Measurements from ENCODE around the gene NUBP2. TPM values are rescaled to one million over a fixed set of nuclear protein-coding genes. Genes with fewer than 3 reads are reported as not detected.

NUBP2 gene
- total RNA-seq, 1 experiment from 2014 or later, result 69.4 TPM

DNA sequence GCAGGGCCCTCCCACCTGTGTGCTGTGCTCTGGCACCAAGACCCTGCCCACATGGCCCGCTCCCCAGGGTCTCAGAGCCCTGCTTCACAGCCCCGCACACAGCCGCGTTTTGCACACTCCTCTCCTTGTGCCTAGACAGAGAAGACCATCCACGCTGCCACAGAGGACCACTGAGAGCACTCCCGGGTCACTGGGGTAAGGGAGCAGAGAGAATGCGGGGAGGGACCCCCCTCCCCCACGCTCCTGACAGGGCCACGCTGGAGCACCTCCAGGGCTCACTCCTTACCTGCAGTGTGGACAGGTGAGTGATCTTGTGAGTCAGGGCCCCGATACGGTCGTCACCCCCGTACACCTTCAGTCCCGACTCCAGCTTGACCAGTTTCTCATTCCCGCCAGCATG, 36.9 kb downstream of the NUBP2 start:
- Histone ChIP-seq H2BK5ac (ENCODE audit: insufficient read length, low read length) (no peak overlapping the region), H4K5ac (ENCODE audit: insufficient read length, low read depth, low read length) (no peak overlapping the region), H3K79me1 (ENCODE audit: insufficient read depth, low read depth, low read length, poor library complexity, severe bottlenecking) (no peaks in the 10 kb centered on the region), H3K27me3 (ENCODE audit: insufficient read depth, low read length) (no peaks in the 10 kb centered on the region), H3K4ac (ENCODE audit: low read depth, low read length) (no peak overlapping the region), H3K23ac (ENCODE audit: insufficient read length, low read depth, low read length) (no peak overlapping the region), H3K9me3 (ENCODE audit: control insufficient read depth, low read depth, low read length) (no peaks in the 10 kb centered on the region), H3K79me2 (ENCODE audit: insufficient read depth, low read length) (no peaks in the 10 kb centered on the region), H3K23me2 (ENCODE audit: insufficient read length, low read depth, low read length, poor library complexity, severe bottlenecking) (no peaks in the 10 kb centered on the region), H3K18ac (ENCODE audit: insufficient read length, low read depth, low read length) (no peak overlapping the region), H3K14ac (ENCODE audit: insufficient read depth, low read length) (no peak overlapping the region), H3K27ac (ENCODE audit: insufficient read length, low read depth, low read length) (no peak overlapping the region), H2AK5ac (ENCODE audit: insufficient read length, low read length) (no peak overlapping the region), H3T11ph (ENCODE audit: low read length) (no peak overlapping the region), H3K4me2 (ENCODE audit: insufficient read depth, insufficient read length, low read length) (no peak overlapping the region), H2AFZ (ENCODE audit: low read length) (no peak overlapping the region), H2BK12ac (ENCODE audit: insufficient read length, low read depth, low read length) (no peak overlapping the region), H3K4me1 (ENCODE audit: insufficient read depth, low read length) (no peaks in the 10 kb centered on the region), H2BK20ac (ENCODE audit: low read depth, low read length, poor library complexity, severe bottlenecking) (no peak overlapping the region), H3K9ac (ENCODE audit: extremely low read depth, insufficient read length, low read length) (no peak overlapping the region), H4K91ac (ENCODE audit: insufficient read length, low read depth, low read length) (no peak overlapping the region), H3K56ac (ENCODE audit: insufficient read length, low read depth, low read length) (no peak overlapping the region), H2BK120ac (ENCODE audit: low read depth, low read length, poor library complexity, severe bottlenecking) (no peak overlapping the region), H2BK15ac (ENCODE audit: low read depth, low read length) (no peak overlapping the region), H4K8ac (replicated peaks; ENCODE audit: insufficient read length, low read depth, low read length) (no peak overlapping the region), H4K20me1 (ENCODE audit: control insufficient read depth, insufficient read depth, insufficient read length) (no peaks in the 10 kb centered on the region)
- H3K4me1 Mint-ChIP-seq, result no peaks in the 10 kb centered on the region
- H3K36me3 Mint-ChIP-seq (ENCODE audit: insufficient read depth in 1 of 3, low read depth in 3 of 3), result peaks cover 4 to 17% (median 13%) of the 10 kb centered on the region in 3 experiments
- no CpG with 5 or more reads among the region's 15 CpGs for WGBS (ENCODE audit: extremely low coverage, insufficient read length, low lambda C conversion rate)
- no peaks in the 10 kb centered on the region for H3K9me3 Mint-ChIP-seq
- H3K27ac Mint-ChIP-seq, result peak overlapping the region in 1 of 3 experiments; percentile 86; a peak in 2 of 7 replicates
- TF ChIP-seq, protein P1, sequence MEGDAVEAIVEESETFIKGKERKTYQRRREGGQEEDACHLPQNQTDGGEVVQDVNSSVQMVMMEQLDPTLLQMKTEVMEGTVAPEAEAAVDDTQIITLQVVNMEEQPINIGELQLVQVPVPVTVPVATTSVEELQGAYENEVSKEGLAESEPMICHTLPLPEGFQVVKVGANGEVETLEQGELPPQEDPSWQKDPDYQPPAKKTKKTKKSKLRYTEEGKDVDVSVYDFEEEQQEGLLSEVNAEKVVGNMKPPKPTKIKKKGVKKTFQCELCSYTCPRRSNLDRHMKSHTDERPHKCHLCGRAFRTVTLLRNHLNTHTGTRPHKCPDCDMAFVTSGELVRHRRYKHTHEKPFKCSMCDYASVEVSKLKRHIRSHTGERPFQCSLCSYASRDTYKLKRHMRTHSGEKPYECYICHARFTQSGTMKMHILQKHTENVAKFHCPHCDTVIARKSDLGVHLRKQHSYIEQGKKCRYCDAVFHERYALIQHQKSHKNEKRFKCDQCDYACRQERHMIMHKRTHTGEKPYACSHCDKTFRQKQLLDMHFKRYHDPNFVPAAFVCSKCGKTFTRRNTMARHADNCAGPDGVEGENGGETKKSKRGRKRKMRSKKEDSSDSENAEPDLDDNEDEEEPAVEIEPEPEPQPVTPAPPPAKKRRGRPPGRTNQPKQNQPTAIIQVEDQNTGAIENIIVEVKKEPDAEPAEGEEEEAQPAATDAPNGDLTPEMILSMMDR (conservative IDR thresholded peaks at IDR 0.05), result no peak
- no peak overlapping the region for H3K4me3 Mint-ChIP-seq
- no peak for DNase-seq
- H3K27me3 Mint-ChIP-seq (ENCODE audit: low read depth), result peaks cover 2% of the 10 kb centered on the region

Data from H9 (cell line).